Psoas muscle (tissue), 8 donors: ENCODE measurements around the gene ARHGEF12. TPM values are rescaled to one million over a fixed set of nuclear protein-coding genes. Genes with fewer than 3 reads are reported as not detected.

Experiments
- ATAC-seq, 4 donors: fragments of 200-7000 bp; cut with Tn5 transposase; one replicate each; pipeline ENCODE4 v1.9.1; 2020; ENCODE audit warnings: moderate library complexity in 3 of 4, mild to moderate bottlenecking in 2 of 4
- DNase-seq, 2 donors: peaks; one replicate each; pipeline ENCODE4 v3.0.0-alpha.2; 2020
- H3K27ac ChIP-seq: fragments of 200-600 bp; one replicate; pipeline ENCODE4 v1.8.0; 2022
- H3K27me3 ChIP-seq, 3 donors: fragments of 200-600 bp in 1 of 3; one replicate each; pipeline versions ENCODE4 v1.6.1 to v1.8.0; 2013 to 2022; ENCODE audit warnings: low read length in 2 of 3, mild to moderate bottlenecking in 2 of 3, moderate library complexity in 1 of 3; ENCODE audit not compliant: insufficient read depth in 3 of 3
- H3K36me3 ChIP-seq, 2 donors: fragments of 200-600 bp in 1 of 2; one replicate each; pipeline versions ENCODE4 v1.6.1 to v1.8.0; 2013 to 2022; ENCODE audit warnings: low read depth in 1 of 2, mild to moderate bottlenecking in 1 of 2, moderate library complexity in 1 of 2; ENCODE audit not compliant: insufficient read depth in 1 of 2
- H3K4me1 ChIP-seq: fragments of 200-600 bp; one replicate; pipeline ENCODE4 v1.8.0; 2022
- H3K4me3 ChIP-seq: fragments of 200-600 bp; one replicate; pipeline ENCODE4 v1.8.0; 2022; ENCODE audit warnings: mild to moderate bottlenecking
- H3K9me3 ChIP-seq: fragments of 200-600 bp; one replicate; pipeline ENCODE4 v1.8.0; 2022
- WGBS, 3 donors: extraction: QIAGEN DNeasy Blood & Tissue Kit; methylation state at CpG; one replicate each; pipeline versions ENCODE4 v1.1.6 to v1.1.7; 2013; 5-methylcytosine and 5-hydroxymethylcytosine counted together
- intact Hi-C, 2 donors: fragments of 100-400 bp; cut with DNase I; formaldehyde crosslinking; loops; one replicate each; pipeline versions ENCODE4 v1.11.0 to v1.14.2; 2022
- polyA plus RNA-seq, 3 donors: library from polyadenylated mRNA; stranded (reverse); fragments of 200-250 nt; gene quantifications; one replicate each; pipeline ENCODE4 v1.2.3, GENCODE V29; 2013
- total RNA-seq, 4 donors: library from RNA; stranded (reverse); fragmentation: NEBNext Ultra II Directional in 2 of 4; extraction: Animal tissue kit (Norgen Biotek cat#: 25700) in 2 of 4; gene quantifications; one replicate each; pipeline versions ENCODE4 v1.2.1 to v1.2.4, GENCODE V29; 2021 to 2023
- TF ChIP-seq, protein P1 (sequence below): fragments of 200-600 bp; IDR thresholded peaks from one replicate; pipeline ENCODE4 v1.8.0; 2022; ENCODE audit warnings: antibody characterized with exemption
- donor health status: healthy with polysubstance abuse.
- donor health status: DM: no; HTN: no; CAD: no; lungs with moderate emphysema.
- donor health status: Bipolar disorder and iron deficiency.
- donor health status: healthy.
- donor health status: DM: yes; HTN: yes; CAD: no.
- donor health status: DM: no; HTN: no; CAD: no.
- donor health status: DM: no; HTN: no; CAD: no.
- donor health status: DM: yes; HTN: yes; CAD: no.

The ARHGEF12 gene
- total and polyA plus RNA-seq, 7 donors: 14.8 to 102 (median 45.6) TPM

DNA sequence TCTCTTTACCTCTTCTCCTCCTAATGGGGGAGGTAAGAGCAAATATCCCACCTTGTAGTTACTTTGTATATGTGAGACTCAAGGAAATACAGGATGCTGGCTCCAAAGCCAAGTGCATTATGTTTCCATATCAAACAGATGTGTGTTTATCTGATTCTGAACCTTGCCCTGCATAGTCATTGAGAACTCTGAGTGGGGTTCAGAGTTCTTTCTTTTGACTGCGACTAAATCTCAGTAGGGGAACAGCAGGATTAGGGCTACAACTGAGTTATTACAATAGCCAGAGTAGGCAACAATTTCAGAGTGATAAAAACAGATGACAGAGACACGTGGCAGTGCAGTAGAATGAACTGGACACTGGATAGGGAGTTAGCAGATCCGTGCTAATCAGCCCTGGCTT, 45.3 kb upstream of the ARHGEF12 start:
- DNase-seq (no peak), ATAC-seq (no peak)
- intact Hi-C loops: no loop called here
- Histone ChIP-seq H3K4me1 (no peaks in the 10 kb centered on the region), H3K9me3 (no peaks in the 10 kb centered on the region), H3K36me3 (peaks cover 0 to 2% of the 10 kb centered on the region in 2 donors), H3K27me3 (peaks cover 3 to 48% (median 5%) of the 10 kb centered on the region in 3 donors), H3K27ac (no peak overlapping the region), H3K4me3 (no peak overlapping the region)
- TF ChIP-seq, protein P1, sequence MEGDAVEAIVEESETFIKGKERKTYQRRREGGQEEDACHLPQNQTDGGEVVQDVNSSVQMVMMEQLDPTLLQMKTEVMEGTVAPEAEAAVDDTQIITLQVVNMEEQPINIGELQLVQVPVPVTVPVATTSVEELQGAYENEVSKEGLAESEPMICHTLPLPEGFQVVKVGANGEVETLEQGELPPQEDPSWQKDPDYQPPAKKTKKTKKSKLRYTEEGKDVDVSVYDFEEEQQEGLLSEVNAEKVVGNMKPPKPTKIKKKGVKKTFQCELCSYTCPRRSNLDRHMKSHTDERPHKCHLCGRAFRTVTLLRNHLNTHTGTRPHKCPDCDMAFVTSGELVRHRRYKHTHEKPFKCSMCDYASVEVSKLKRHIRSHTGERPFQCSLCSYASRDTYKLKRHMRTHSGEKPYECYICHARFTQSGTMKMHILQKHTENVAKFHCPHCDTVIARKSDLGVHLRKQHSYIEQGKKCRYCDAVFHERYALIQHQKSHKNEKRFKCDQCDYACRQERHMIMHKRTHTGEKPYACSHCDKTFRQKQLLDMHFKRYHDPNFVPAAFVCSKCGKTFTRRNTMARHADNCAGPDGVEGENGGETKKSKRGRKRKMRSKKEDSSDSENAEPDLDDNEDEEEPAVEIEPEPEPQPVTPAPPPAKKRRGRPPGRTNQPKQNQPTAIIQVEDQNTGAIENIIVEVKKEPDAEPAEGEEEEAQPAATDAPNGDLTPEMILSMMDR: no peak
- 24 to 33% (median 30%) methylated on average over 3 of the region's 3 CpGs for WGBS, 3 donors

GRCh38 chr11:120293038-120293800, 43.0 kb upstream of the ARHGEF12 start:
- 73 to 82% (median 78%) methylated on average over 5 of the region's 5 CpGs for WGBS, 3 donors
- H3K4me1 ChIP-seq: no peaks in the 10 kb centered on the region
- no peak for ATAC-seq
- H3K36me3 ChIP-seq: no peaks in the 10 kb centered on the region
- no peak overlapping the region for H3K27ac ChIP-seq
- no peak for DNase-seq
- TF ChIP-seq, protein P1: no peak
- intact Hi-C loops: no loop called here
- H3K27me3 ChIP-seq: peaks cover 3 to 62% (median 5%) of the 10 kb centered on the region in 3 donors
- no peak overlapping the region for H3K4me3 ChIP-seq
- H3K9me3 ChIP-seq: no peaks in the 10 kb centered on the region

GRCh38 chr11:120294096-120294495, 42.1 kb upstream of the ARHGEF12 start:
- TF ChIP-seq, protein P1: no peak
- Histone ChIP-seq H3K27me3 (peaks cover 3 to 60% (median 5%) of the 10 kb centered on the region in 3 donors), H3K4me3 (no peak overlapping the region), H3K27ac (no peak overlapping the region), H3K4me1 (no peaks in the 10 kb centered on the region), H3K9me3 (no peaks in the 10 kb centered on the region), H3K36me3 (no peaks in the 10 kb centered on the region)
- intact Hi-C loops: no loop called here
- 60 to 76% (median 62%) methylated on average over 5 of the region's 5 CpGs for WGBS, 3 donors
- no peak for ATAC-seq
- DNase-seq: no peak

DNA sequence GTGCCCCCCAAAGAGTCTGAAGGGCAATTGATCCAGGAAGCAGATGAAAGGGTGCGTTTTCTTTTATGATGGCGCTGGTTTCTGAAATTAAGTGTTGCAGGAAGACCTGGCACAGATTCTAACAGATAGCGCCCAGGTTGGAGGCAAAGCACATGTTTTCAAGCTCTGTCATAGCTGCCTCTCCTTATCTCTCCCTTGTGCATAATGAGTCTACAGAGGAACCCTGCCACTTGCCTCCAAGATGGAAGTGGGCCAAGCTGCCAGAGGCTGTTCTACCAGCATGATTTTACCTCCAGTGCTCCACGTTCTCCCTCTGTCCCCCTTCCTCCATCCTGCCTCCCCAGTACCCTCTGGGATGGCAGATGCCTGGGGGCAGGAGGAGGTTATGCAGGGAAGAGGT, 41.1 kb upstream of the ARHGEF12 start:
- H3K9me3 ChIP-seq: no peaks in the 10 kb centered on the region
- intact Hi-C loops: no loop called here
- no peak overlapping the region for H3K27ac ChIP-seq
- TF ChIP-seq, protein P1: no peak
- no peak overlapping the region for H3K4me3 ChIP-seq
- H3K36me3 ChIP-seq: no peaks in the 10 kb centered on the region
- ATAC-seq (no peak), DNase-seq (no peak)
- H3K27me3 ChIP-seq: peaks cover 3 to 53% (median 5%) of the 10 kb centered on the region in 3 donors
- WGBS, 3 donors: 60 to 64% (median 62%) methylated on average over 4 of the region's 4 CpGs
- H3K4me1 ChIP-seq: no peaks in the 10 kb centered on the region
